GM20000 (cell line): ENCODE results near the gene FOXL1.

Experiments used
- DNase-seq: peaks from one replicate; pipeline ENCODE4 v3.0.0; 2012; ENCODE audit warnings: low spot score
- TF ChIP-seq, protein P1 (sequence below): IDR thresholded peaks from 2 replicates; pipeline ENCODE4 v1.5.1; 2012; ENCODE audit warnings: mild to moderate bottlenecking, control low read depth; ENCODE audit errors: extremely low read depth, missing control alignments

The FOXL1 gene

GRCh38 chr16:86542756-86543750 lies 35.3 kb upstream of the FOXL1 start:
- TF ChIP-seq, protein P1, sequence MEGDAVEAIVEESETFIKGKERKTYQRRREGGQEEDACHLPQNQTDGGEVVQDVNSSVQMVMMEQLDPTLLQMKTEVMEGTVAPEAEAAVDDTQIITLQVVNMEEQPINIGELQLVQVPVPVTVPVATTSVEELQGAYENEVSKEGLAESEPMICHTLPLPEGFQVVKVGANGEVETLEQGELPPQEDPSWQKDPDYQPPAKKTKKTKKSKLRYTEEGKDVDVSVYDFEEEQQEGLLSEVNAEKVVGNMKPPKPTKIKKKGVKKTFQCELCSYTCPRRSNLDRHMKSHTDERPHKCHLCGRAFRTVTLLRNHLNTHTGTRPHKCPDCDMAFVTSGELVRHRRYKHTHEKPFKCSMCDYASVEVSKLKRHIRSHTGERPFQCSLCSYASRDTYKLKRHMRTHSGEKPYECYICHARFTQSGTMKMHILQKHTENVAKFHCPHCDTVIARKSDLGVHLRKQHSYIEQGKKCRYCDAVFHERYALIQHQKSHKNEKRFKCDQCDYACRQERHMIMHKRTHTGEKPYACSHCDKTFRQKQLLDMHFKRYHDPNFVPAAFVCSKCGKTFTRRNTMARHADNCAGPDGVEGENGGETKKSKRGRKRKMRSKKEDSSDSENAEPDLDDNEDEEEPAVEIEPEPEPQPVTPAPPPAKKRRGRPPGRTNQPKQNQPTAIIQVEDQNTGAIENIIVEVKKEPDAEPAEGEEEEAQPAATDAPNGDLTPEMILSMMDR = no peak

GRCh38 chr16:86545481-86545880 lies 32.9 kb upstream of the FOXL1 start:
- TF ChIP-seq, protein P1 = no peak
- DNase-seq = no peak

More at GRCh38 chr16:86542756-86543750, 35.3 kb upstream of the FOXL1 start:
- no peak for DNase-seq

GRCh38 chr16:86545954-86546637 lies 32.3 kb upstream of the FOXL1 start:
- DNase-seq = no peak
- TF ChIP-seq, protein P1 = no peak

- no peak for DNase-seq
- TF ChIP-seq, protein P1 = no peak
Observed at GRCh38 chr16:86546638-86547013, 31.7 kb upstream of the FOXL1 start.

- TF ChIP-seq, protein P1 = no peak
- DNase-seq = no peak
Observed at GRCh38 chr16:86547286-86547685, 31.1 kb upstream of the FOXL1 start.

DNA sequence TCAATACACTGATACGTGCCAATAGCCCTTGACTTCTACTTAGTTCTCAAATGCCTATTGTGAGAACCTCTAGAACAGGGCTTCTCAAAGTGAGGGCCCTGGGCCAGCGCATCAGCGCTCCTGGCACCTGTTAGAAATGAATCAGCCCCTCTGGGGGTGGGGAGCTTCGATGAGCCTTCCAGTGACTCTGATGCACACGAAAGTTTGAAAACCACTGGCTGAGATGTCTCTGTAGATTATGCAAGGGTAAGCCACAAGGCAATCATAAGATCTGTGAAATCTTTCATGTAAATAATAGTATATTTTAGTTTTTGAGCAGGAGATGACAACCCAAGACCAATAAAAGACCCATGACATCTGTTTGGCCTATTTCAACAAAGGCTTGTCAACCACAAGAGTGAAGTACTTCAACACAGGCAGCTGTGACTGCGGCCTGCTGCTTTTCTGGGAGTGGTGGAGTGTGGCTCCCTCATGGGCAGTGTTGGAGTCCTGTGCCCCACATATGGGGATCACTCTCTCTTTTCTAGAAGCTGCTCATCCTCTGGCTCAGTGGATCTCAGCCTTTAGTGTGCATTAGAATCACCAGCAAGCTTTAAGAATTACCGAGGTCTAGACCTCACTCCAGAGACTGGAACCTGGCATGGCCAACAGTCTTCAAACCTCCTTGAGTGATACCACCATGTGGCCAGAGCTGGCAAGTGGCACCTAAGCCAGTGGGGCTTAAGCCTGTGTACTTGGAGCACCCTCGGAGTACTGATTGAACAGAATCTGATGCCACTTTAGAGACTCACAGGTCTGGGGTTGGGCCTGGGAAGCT lies 29.1 kb upstream of the FOXL1 start:
- no peak for DNase-seq
- TF ChIP-seq, protein P1 = no peak

GRCh38 chr16:86549893-86550190 lies 28.5 kb upstream of the FOXL1 start:
- TF ChIP-seq, protein P1 = no peak
- no peak for DNase-seq
